HEK293 (cell line): Measurements from ENCODE around the gene DNASE1.

Source experiments
- ATF2 ChIP-seq: fragments of 450-650 bp; formaldehyde crosslinking; IDR thresholded peaks from 2 replicates; pipeline ENCODE4 v1.5.1; 2016; ENCODE audit warnings: missing biosample characterization, missing genetic modification characterization, low read depth
- FEZF1 ChIP-seq: fragments of 450-650 bp; formaldehyde crosslinking; IDR thresholded peaks from 2 replicates; pipeline ENCODE4 v1.5.1; 2016; ENCODE audit warnings: missing biosample characterization, missing genetic modification characterization
- OVOL3 ChIP-seq: fragments of 450-650 bp; formaldehyde crosslinking; IDR thresholded peaks from 2 replicates; pipeline ENCODE4 v1.5.1; 2016; ENCODE audit warnings: missing biosample characterization, missing genetic modification characterization
- REPIN1 ChIP-seq: fragments of 450-650 bp; formaldehyde crosslinking; IDR thresholded peaks from 2 replicates; pipeline ENCODE4 v1.5.1; 2017; ENCODE audit warnings: missing biosample characterization, missing genetic modification characterization, low read depth
- ZBTB20 ChIP-seq: fragments of 450-650 bp; formaldehyde crosslinking; IDR thresholded peaks from 2 replicates; pipeline ENCODE4 v1.5.1; 2016; ENCODE audit warnings: missing biosample characterization, missing genetic modification characterization
- ZBTB7A ChIP-seq: fragments of 450-650 bp; formaldehyde crosslinking; IDR thresholded peaks from 2 replicates; pipeline ENCODE4 v1.5.1; 2016; ENCODE audit warnings: low read depth, missing biosample characterization, missing genetic modification characterization
- ZEB2 ChIP-seq: fragments of 450-650 bp; formaldehyde crosslinking; IDR thresholded peaks from 2 replicates; pipeline ENCODE4 v1.5.1; 2016; ENCODE audit warnings: missing biosample characterization, missing genetic modification characterization
- ZFP37 ChIP-seq: fragments of 450-650 bp; formaldehyde crosslinking; IDR thresholded peaks from 2 replicates; pipeline ENCODE4 v1.5.1; 2016; ENCODE audit warnings: missing biosample characterization, missing genetic modification characterization
- ZNF133 ChIP-seq: fragments of 450-650 bp; formaldehyde crosslinking; IDR thresholded peaks from 2 replicates; pipeline ENCODE4 v1.5.1; 2016; ENCODE audit warnings: missing biosample characterization, missing genetic modification characterization
- ZNF148 ChIP-seq: fragments of 450-650 bp; formaldehyde crosslinking; IDR thresholded peaks from 2 replicates; pipeline ENCODE4 v1.5.0; 2017; ENCODE audit warnings: missing biosample characterization, missing genetic modification characterization, borderline replicate concordance
- ZNF155 ChIP-seq: fragments of 450-650 bp; formaldehyde crosslinking; IDR thresholded peaks from 2 replicates; pipeline ENCODE4 v1.5.1; 2016; ENCODE audit warnings: missing biosample characterization, missing genetic modification characterization
- ZNF19 ChIP-seq: fragments of 450-650 bp; formaldehyde crosslinking; IDR thresholded peaks from 2 replicates; pipeline ENCODE4; 2016; ENCODE audit warnings: missing biosample characterization, missing genetic modification characterization, low read depth
- ZNF214 ChIP-seq: fragments of 450-650 bp; formaldehyde crosslinking; IDR thresholded peaks from 2 replicates; pipeline ENCODE4 v1.5.1; 2017; ENCODE audit warnings: missing biosample characterization, mild to moderate bottlenecking, missing genetic modification characterization, borderline replicate concordance
- ZNF239 ChIP-seq: fragments of 450-650 bp; formaldehyde crosslinking; IDR thresholded peaks from 2 replicates; pipeline ENCODE4 v1.5.1; 2016; ENCODE audit warnings: missing biosample characterization, missing genetic modification characterization
- ZNF302 ChIP-seq: fragments of 450-650 bp; formaldehyde crosslinking; IDR thresholded peaks from 2 replicates; pipeline ENCODE4 v1.5.1; 2016; ENCODE audit warnings: missing biosample characterization, missing genetic modification characterization, low read depth
- ZNF335 ChIP-seq: fragments of 450-650 bp; formaldehyde crosslinking; conservative IDR thresholded peaks from 2 replicates; pipeline ENCODE4 v1.5.1; 2016; ENCODE audit warnings: missing biosample characterization, missing genetic modification characterization
- ZNF449 ChIP-seq: fragments of 450-650 bp; formaldehyde crosslinking; IDR thresholded peaks from 2 replicates; pipeline ENCODE4 v1.5.1; 2017; ENCODE audit warnings: missing biosample characterization, mild to moderate bottlenecking, missing genetic modification characterization, moderate library complexity
- ZNF513 ChIP-seq: fragments of 450-650 bp; IDR thresholded peaks from 2 replicates; pipeline ENCODE4 v1.5.1; 2018; ENCODE audit warnings: missing biosample characterization, missing genetic modification characterization
- ZNF555 ChIP-seq: fragments of 450-650 bp; formaldehyde crosslinking; conservative IDR thresholded peaks from 2 replicates; pipeline ENCODE4 v1.5.1; 2017; ENCODE audit warnings: missing biosample characterization, mild to moderate bottlenecking, missing genetic modification characterization, inconsistent platforms
- ZNF600 ChIP-seq: fragments of 450-650 bp; formaldehyde crosslinking; IDR thresholded peaks from 2 replicates; pipeline ENCODE4 v1.5.1; 2016; ENCODE audit warnings: missing biosample characterization, missing genetic modification characterization
- ZNF654 ChIP-seq: fragments of 450-650 bp; formaldehyde crosslinking; IDR thresholded peaks from 2 replicates; pipeline ENCODE4 v1.5.1; 2016; ENCODE audit warnings: low read depth, missing biosample characterization, missing genetic modification characterization
- ZNF660 ChIP-seq: fragments of 450-650 bp; IDR thresholded peaks from 2 replicates; pipeline ENCODE4 v1.5.1; 2018; ENCODE audit warnings: missing biosample characterization, mild to moderate bottlenecking, missing genetic modification characterization
- ZNF670 ChIP-seq: fragments of 450-650 bp; formaldehyde crosslinking; IDR thresholded peaks from 2 replicates; pipeline ENCODE4 v1.5.1; 2016; ENCODE audit warnings: missing biosample characterization, missing genetic modification characterization, low read depth
- TF ChIP-seq, protein P1 (sequence below): fragments of 450-650 bp; formaldehyde crosslinking; IDR thresholded peaks from 2 replicates; pipeline ENCODE4 v1.5.1; 2016; ENCODE audit warnings: missing biosample characterization, missing genetic modification characterization
- TF ChIP-seq, protein P2 (sequence below): IDR thresholded peaks from 2 replicates; pipeline ENCODE4 v1.6.1; 2011; ENCODE audit warnings: mild to moderate bottlenecking, low read depth, low read length, borderline replicate concordance

The DNASE1 gene

DNA sequence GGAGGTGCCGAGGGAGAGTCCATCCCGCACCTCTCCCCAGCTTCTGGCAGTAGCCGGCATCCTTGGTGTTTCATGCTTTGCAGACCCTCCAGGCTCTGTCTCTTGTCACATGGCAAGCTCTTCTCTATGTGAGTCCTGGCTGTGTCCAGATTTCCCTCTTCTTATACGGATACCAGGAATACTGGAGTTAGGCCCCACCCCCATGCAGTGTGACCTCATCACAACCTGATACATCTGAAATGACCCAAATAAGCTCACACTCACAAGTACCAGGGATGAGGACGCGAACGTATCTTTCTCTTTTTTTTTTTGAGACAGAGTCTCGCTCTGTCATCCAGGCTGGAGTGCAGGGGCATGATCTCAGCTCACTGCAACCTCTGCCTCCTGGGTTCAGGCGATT lies 39.6 kb downstream of the DNASE1 start (continued):
- TF ChIP-seq ZNF19 (no peak), FEZF1 (tag by site-specific recombination) (no peak), OVOL3 (tag by site-specific recombination) (no peak), ZNF670 (tag by site-specific recombination) (no peak), ZNF513 (tag by site-specific recombination) (no peak), ZNF133 (no peak), ZNF302 (tag by site-specific recombination) (no peak), ZNF155 (tag by site-specific recombination) (no peak), ZNF449 (tag by site-specific recombination) (no peak), ZNF148 (tag by site-specific recombination) (no peak), ZNF555 (tag by site-specific recombination) (no peak), ZNF214 (tag by site-specific recombination) (no peak), REPIN1 (tag by site-specific recombination) (no peak), ZNF239 (tag by site-specific recombination) (no peak), ZBTB7A (no peak), ZNF654 (tag by site-specific recombination) (no peak), ZFP37 (tag by site-specific recombination) (no peak), ZEB2 (tag by site-specific recombination) (no peak), ATF2 (tag by site-specific recombination) (peak; percentile 33; the same call in 1 of the 2 replicates), ZBTB20 (no peak), ZNF335 (tag by site-specific recombination) (no peak), ZNF660 (tag by site-specific recombination) (no peak), ZNF600 (tag by site-specific recombination) (peak; percentile 35; the same call in 1 of the 2 replicates)
- TF ChIP-seq, protein P1, sequence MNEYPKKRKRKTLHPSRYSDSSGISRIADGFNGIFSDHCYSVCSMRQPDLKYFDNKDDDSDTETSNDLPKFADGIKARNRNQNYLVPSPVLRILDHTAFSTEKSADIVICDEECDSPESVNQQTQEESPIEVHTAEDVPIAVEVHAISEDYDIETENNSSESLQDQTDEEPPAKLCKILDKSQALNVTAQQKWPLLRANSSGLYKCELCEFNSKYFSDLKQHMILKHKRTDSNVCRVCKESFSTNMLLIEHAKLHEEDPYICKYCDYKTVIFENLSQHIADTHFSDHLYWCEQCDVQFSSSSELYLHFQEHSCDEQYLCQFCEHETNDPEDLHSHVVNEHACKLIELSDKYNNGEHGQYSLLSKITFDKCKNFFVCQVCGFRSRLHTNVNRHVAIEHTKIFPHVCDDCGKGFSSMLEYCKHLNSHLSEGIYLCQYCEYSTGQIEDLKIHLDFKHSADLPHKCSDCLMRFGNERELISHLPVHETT, result no peak
- TF ChIP-seq, protein P2, sequence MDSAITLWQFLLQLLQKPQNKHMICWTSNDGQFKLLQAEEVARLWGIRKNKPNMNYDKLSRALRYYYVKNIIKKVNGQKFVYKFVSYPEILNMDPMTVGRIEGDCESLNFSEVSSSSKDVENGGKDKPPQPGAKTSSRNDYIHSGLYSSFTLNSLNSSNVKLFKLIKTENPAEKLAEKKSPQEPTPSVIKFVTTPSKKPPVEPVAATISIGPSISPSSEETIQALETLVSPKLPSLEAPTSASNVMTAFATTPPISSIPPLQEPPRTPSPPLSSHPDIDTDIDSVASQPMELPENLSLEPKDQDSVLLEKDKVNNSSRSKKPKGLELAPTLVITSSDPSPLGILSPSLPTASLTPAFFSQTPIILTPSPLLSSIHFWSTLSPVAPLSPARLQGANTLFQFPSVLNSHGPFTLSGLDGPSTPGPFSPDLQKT, result no peak
